HepG2 (cell line): ENCODE data around the gene ERMARD. TPM values are rescaled to one million over a fixed set of nuclear protein-coding genes. Genes with fewer than 3 reads are reported as not detected.

ENCODE experiments used
- ARNT ChIP-seq: fragments of 450-650 bp; IDR thresholded peaks from 2 replicates; pipeline ENCODE4 v1.6.1; 2017
- GATA4 ChIP-seq: sonication (generic); IDR thresholded peaks from 2 replicates; pipeline ENCODE4 v1.6.1; 2016; ENCODE audit warnings: antibody characterized with exemption, low read depth, borderline replicate concordance
- JDP2 ChIP-seq: sonication (generic); formaldehyde crosslinking; IDR thresholded peaks from 2 replicates; pipeline ENCODE4 v1.8.1; 2022; ENCODE audit warnings: missing genetic modification reagents, borderline replicate concordance
- NCOR1 ChIP-seq: fragments of 200-600 bp; sonication (generic); IDR thresholded peaks from 2 replicates; pipeline ENCODE4 v1.7.0; 2017; ENCODE audit warnings: antibody characterized with exemption, low read length, borderline replicate concordance
- NFKBIZ ChIP-seq: IDR thresholded peaks from 2 replicates; pipeline ENCODE4 v1.6.1; 2018; ENCODE audit warnings: missing genetic modification reagents, missing compliant biosample characterization
- TMF1 ChIP-seq: sonication (generic); formaldehyde crosslinking; IDR thresholded peaks from 2 replicates; pipeline ENCODE4 v1.8.1; 2022; ENCODE audit warnings: low read depth, missing genetic modification reagents
- YEATS4 ChIP-seq: sonication (generic); formaldehyde crosslinking; IDR thresholded peaks from 2 replicates; pipeline ENCODE4 v1.4.0; 2020; ENCODE audit warnings: missing genetic modification reagents, borderline replicate concordance
- ZFYVE20 ChIP-seq: sonication (generic); formaldehyde crosslinking; IDR thresholded peaks from 2 replicates; pipeline ENCODE4 v1.8.0; 2023; ENCODE audit warnings: low read depth, mild to moderate bottlenecking, moderate library complexity, missing genetic modification reagents, borderline replicate concordance
- ZNF432 ChIP-seq: sonication (generic); formaldehyde crosslinking; IDR thresholded peaks from 2 replicates; pipeline ENCODE4 v1.5.0; 2020; ENCODE audit warnings: missing genetic modification reagents, mild to moderate bottlenecking, borderline replicate concordance
- ZNF44 ChIP-seq: sonication (generic); formaldehyde crosslinking; IDR thresholded peaks from 2 replicates; pipeline ENCODE4 v1.5.1; 2020; ENCODE audit warnings: mild to moderate bottlenecking, missing genetic modification reagents
- ZNF552 ChIP-seq: sonication (generic); formaldehyde crosslinking; IDR thresholded peaks from 2 replicates; pipeline ENCODE4 v1.9.0; 2022; ENCODE audit warnings: missing genetic modification reagents, mild to moderate bottlenecking, borderline replicate concordance
- ZNF816 ChIP-seq: sonication (generic); formaldehyde crosslinking; IDR thresholded peaks from 2 replicates; pipeline ENCODE4 v1.8.0; 2022; ENCODE audit warnings: missing genetic modification reagents, mild to moderate bottlenecking, borderline replicate concordance
- ZSCAN31 ChIP-seq: sonication (generic); formaldehyde crosslinking; IDR thresholded peaks from 2 replicates; pipeline ENCODE4 v1.5.0; 2020; ENCODE audit warnings: low read depth, mild to moderate bottlenecking, missing genetic modification reagents
- polyA plus RNA-seq, 8 experiments: library from polyadenylated mRNA; depleted of rRNA in 3 of 8; stranded (reverse) in 7 of 8; unstranded in 1 of 8; fragments of >200 nt; fragmentation: Illumina TruSeq in 4 of 8; extraction: Trizol in 4 of 8; gene quantifications; 2 replicates each; pipeline versions ENCODE4 v1.2.1 to v1.2.3, GENCODE V29; 2011 to 2016; ENCODE audit warnings: low read depth in 4 of 8, missing spikeins in 1 of 8, mixed read lengths in 1 of 8; ENCODE audit not compliant: insufficient read depth in 1 of 8
- total RNA-seq, 5 experiments: library from RNA; depleted of rRNA; stranded (reverse); fragments of >200 nt; fragmentation: Illumina TruSeq; extraction: Trizol; gene quantifications; 2 replicates each; pipeline ENCODE4 v1.2.3, GENCODE V29; 2016; ENCODE audit warnings: low read depth in 1 of 5
- TF ChIP-seq, protein P1 (sequence below): sonication (generic); formaldehyde crosslinking; IDR thresholded peaks from 2 replicates; pipeline ENCODE4 v1.5.1; 2020; ENCODE audit warnings: missing genetic modification reagents, mild to moderate bottlenecking, borderline replicate concordance
- TF ChIP-seq, protein P2 (sequence below): IDR thresholded peaks from 2 replicates; pipeline ENCODE4 v1.6.1; 2016; ENCODE audit warnings: low read depth, control low read depth
- TF ChIP-seq, protein P3 (sequence below): fragments of 450-650 bp; IDR thresholded peaks from 2 replicates; pipeline ENCODE4 v1.6.1; 2017
- TF ChIP-seq, protein P4 (sequence below): sonication (generic); formaldehyde crosslinking; IDR thresholded peaks from 2 replicates; pipeline ENCODE4 v1.5.0; 2020; ENCODE audit warnings: mild to moderate bottlenecking, missing genetic modification reagents, moderate library complexity
- TF ChIP-seq, protein P5 (sequence below): sonication (generic); formaldehyde crosslinking; IDR thresholded peaks from 2 replicates; pipeline ENCODE4 v1.4.0; 2020; ENCODE audit warnings: missing genetic modification reagents

ERMARD gene
- total and polyA plus RNA-seq, 2 of the 13 experiments (the other 11 are each of a cell fraction or from before 2014, with no cell fraction given): 8.8 to 10.7 TPM

DNA sequence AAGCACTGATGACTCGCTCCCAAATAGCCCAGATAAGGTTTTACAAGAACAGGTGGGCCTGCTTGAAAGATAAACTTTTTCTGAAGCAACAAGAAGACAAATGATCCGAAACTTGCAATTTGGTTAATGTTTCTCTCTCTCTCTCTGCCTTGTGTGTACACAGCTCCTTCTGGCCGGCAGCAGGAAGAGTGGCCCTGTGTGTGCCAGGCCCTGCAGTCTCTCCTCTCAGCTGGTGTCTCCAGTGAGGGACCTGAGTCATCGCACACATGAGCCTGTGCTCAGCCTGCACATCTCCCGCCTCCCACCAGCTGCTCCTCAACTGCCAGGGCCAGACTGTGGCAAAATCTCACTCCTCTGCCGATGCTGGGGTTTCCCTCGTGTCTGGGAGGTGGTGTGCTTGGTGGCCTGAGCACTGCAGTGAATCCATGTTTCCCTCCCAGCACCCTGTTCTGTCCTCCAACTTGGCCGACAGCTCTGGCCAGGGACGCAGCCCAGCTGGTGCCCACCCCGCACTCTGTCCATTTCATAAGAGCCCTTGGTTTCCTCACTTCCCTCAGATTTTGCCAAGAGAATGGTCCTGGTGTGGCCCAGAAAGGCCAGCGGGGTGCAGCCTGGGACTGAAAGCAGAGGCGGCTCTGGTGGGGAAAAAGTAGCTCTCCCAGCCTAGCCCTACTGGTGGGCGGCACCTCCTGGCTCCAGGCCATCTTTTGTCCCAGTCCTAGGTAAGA is 49.4 kb downstream of the ERMARD start (continued):
- TF ChIP-seq, protein P1, sequence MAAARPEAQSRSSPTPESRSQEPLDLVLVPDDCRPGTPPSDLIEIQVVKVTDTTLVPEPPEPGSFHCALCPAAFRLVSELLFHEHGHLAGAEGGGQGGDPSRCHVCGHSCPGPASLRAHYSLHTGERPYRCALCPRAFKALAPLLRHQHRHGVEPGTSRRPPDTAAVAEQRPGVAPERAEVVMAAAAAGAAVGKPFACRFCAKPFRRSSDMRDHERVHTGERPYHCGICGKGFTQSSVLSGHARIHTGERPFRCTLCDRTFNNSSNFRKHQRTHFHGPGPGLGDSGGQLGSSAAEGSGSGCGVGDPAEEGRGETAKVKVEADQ (CRISPR knock-in tag): peak; percentile 88
- peak; percentile 86 for TF ChIP-seq GATA4
- TF ChIP-seq, protein P2, sequence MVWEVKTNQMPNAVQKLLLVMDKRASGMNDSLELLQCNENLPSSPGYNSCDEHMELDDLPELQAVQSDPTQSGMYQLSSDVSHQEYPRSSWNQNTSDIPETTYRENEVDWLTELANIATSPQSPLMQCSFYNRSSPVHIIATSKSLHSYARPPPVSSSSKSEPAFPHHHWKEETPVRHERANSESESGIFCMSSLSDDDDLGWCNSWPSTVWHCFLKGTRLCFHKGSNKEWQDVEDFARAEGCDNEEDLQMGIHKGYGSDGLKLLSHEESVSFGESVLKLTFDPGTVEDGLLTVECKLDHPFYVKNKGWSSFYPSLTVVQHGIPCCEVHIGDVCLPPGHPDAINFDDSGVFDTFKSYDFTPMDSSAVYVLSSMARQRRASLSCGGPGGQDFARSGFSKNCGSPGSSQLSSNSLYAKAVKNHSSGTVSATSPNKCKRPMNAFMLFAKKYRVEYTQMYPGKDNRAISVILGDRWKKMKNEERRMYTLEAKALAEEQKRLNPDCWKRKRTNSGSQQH (CRISPR knock-in tag): no peak; the same call in 1 of the 2 replicates
- TF ChIP-seq TMF1: no peak
- peak; percentile 25; the same call in 1 of the 2 replicates for TF ChIP-seq ZNF552 (CRISPR knock-in tag)
- no peak for TF ChIP-seq ZFYVE20 (CRISPR knock-in tag)
- no peak for TF ChIP-seq ZNF816 (CRISPR knock-in tag)
- TF ChIP-seq ZNF44 (CRISPR knock-in tag): peak; percentile 74; the same call in 1 of the 2 replicates
- TF ChIP-seq ZNF432 (CRISPR knock-in tag): no peak
- peak; percentile 28; the same call in 1 of the 2 replicates for TF ChIP-seq NFKBIZ (CRISPR knock-in tag)
- TF ChIP-seq ZSCAN31 (CRISPR knock-in tag): no peak; the same call in 1 of the 2 replicates
- TF ChIP-seq, protein P3, sequence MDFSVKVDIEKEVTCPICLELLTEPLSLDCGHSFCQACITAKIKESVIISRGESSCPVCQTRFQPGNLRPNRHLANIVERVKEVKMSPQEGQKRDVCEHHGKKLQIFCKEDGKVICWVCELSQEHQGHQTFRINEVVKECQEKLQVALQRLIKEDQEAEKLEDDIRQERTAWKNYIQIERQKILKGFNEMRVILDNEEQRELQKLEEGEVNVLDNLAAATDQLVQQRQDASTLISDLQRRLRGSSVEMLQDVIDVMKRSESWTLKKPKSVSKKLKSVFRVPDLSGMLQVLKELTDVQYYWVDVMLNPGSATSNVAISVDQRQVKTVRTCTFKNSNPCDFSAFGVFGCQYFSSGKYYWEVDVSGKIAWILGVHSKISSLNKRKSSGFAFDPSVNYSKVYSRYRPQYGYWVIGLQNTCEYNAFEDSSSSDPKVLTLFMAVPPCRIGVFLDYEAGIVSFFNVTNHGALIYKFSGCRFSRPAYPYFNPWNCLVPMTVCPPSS: no peak
- TF ChIP-seq, protein P4, sequence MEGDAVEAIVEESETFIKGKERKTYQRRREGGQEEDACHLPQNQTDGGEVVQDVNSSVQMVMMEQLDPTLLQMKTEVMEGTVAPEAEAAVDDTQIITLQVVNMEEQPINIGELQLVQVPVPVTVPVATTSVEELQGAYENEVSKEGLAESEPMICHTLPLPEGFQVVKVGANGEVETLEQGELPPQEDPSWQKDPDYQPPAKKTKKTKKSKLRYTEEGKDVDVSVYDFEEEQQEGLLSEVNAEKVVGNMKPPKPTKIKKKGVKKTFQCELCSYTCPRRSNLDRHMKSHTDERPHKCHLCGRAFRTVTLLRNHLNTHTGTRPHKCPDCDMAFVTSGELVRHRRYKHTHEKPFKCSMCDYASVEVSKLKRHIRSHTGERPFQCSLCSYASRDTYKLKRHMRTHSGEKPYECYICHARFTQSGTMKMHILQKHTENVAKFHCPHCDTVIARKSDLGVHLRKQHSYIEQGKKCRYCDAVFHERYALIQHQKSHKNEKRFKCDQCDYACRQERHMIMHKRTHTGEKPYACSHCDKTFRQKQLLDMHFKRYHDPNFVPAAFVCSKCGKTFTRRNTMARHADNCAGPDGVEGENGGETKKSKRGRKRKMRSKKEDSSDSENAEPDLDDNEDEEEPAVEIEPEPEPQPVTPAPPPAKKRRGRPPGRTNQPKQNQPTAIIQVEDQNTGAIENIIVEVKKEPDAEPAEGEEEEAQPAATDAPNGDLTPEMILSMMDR (CRISPR knock-in tag): 0 out of 2 replicates have a peak, but pooled peaks have one; percentile 11
- no peak; the same call in 1 of the 2 replicates for TF ChIP-seq YEATS4 (CRISPR knock-in tag)
- TF ChIP-seq, protein P5, sequence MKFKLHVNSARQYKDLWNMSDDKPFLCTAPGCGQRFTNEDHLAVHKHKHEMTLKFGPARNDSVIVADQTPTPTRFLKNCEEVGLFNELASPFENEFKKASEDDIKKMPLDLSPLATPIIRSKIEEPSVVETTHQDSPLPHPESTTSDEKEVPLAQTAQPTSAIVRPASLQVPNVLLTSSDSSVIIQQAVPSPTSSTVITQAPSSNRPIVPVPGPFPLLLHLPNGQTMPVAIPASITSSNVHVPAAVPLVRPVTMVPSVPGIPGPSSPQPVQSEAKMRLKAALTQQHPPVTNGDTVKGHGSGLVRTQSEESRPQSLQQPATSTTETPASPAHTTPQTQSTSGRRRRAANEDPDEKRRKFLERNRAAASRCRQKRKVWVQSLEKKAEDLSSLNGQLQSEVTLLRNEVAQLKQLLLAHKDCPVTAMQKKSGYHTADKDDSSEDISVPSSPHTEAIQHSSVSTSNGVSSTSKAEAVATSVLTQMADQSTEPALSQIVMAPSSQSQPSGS (CRISPR knock-in tag): no peak; the same call in 1 of the 2 replicates
- TF ChIP-seq NCOR1: peak; percentile 39; the same call in 1 of the 2 replicates
- TF ChIP-seq ARNT: no peak
- no peak for TF ChIP-seq JDP2 (CRISPR knock-in tag)
